Muscle layer of colon (tissue), 2 donors: ENCODE measurements around the gene CST8.

Source experiments
- H3K27ac ChIP-seq: one replicate; pipeline ENCODE4 v1.7.0; 2013; ENCODE audit warnings: low read depth, mild to moderate bottlenecking, low read length, moderate library complexity
- H3K27me3 ChIP-seq, 2 donors: one replicate each; pipeline ENCODE4 v1.7.0; 2013; ENCODE audit warnings: low read length in 2 of 2, mild to moderate bottlenecking in 2 of 2; ENCODE audit not compliant: insufficient read depth in 2 of 2, control insufficient read depth in 1 of 2
- H3K36me3 ChIP-seq: one replicate; pipeline ENCODE4 v1.7.0; 2013; ENCODE audit warnings: mild to moderate bottlenecking, low read length; ENCODE audit not compliant: insufficient read depth
- H3K4me1 ChIP-seq: one replicate; pipeline ENCODE4 v1.7.0; 2013; ENCODE audit warnings: mild to moderate bottlenecking, low read length; ENCODE audit not compliant: insufficient read depth
- H3K4me3 ChIP-seq, 2 donors: one replicate each; pipeline ENCODE4 v1.7.0; 2013; ENCODE audit warnings: low read length in 2 of 2, low read depth in 1 of 2, mild to moderate bottlenecking in 1 of 2, moderate library complexity in 1 of 2
- H3K9ac ChIP-seq: one replicate; pipeline ENCODE4 v1.7.0; 2013; ENCODE audit warnings: low read length
- H3K9me3 ChIP-seq: one replicate; pipeline ENCODE4 v1.7.0; 2013; ENCODE audit warnings: mild to moderate bottlenecking, low read length
- donor health status: abdominal sarcoma.
- donor health status: Adenocarcinoma of cecum.

Gene CST8

DNA sequence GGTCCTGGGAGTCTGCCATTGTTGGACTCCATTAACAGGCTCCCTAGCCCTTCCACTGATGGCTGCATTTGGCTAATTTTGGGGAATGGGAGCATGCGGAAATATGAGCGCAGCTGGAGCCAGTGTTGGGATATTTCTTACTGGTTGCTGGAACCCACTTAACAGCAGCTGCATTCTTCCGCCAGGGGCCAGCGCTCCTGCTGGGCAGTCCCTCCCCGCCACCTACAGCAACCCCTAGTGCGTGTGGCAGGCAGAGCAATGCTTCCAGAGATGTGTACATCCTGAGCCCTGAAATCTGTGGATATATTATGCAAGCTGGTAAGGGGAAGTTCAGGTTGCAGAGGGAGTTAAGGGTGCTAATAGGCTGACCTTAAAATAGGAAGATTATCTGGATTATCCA is 16.4 kb downstream of the CST8 start:
- no peak overlapping the region for H3K9ac ChIP-seq
- H3K27me3 ChIP-seq = no peaks in the 10 kb centered on the region
- no peak overlapping the region for H3K27ac ChIP-seq
- no peak overlapping the region for H3K4me3 ChIP-seq
- no peaks in the 10 kb centered on the region for H3K9me3 ChIP-seq
- no peaks in the 10 kb centered on the region for H3K4me1 ChIP-seq
- H3K36me3 ChIP-seq = no peaks in the 10 kb centered on the region

DNA sequence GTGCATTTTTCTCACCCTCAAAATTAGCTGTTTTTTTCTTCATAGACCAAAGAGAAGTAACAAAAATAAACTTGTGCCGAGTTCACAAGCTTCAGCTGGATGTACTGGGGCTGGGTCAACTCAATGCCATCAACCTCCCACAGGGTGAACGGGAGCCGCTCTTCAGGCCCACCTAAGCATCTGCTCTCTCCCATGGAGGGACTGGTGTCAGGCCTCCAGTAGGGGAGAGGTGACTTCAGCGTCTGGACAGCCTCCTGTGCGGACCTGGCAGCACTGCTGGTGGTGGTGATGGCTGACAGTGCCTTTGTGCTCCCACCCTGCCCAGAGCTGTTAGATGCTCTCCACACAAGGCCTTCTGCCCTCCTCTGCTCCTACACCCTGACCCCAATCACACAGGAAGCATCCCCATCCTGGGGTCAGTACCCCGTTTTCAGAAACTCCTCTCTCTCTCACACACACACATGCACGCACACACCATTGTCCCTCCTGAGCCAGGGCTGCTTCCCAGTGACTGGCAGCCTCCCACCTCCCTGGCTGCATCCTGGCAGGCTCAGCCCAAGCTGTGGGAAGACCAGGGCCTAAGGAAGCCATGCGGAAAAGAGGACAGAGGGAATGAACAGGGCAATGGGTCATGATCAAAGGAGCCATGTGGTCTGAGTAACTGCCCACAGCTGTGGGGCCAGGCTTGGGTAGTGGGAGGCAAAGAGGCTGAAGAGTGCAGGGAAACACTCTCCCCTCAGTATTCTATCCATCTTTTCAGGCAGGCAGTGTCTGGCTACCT is 17.7 kb downstream of the CST8 start:
- no peak overlapping the region for H3K9ac ChIP-seq
- H3K27me3 ChIP-seq = no peaks in the 10 kb centered on the region
- H3K36me3 ChIP-seq = no peaks in the 10 kb centered on the region
- no peaks in the 10 kb centered on the region for H3K9me3 ChIP-seq
- H3K27ac ChIP-seq = no peak overlapping the region
- H3K4me1 ChIP-seq = no peaks in the 10 kb centered on the region
- no peak overlapping the region for H3K4me3 ChIP-seq

DNA sequence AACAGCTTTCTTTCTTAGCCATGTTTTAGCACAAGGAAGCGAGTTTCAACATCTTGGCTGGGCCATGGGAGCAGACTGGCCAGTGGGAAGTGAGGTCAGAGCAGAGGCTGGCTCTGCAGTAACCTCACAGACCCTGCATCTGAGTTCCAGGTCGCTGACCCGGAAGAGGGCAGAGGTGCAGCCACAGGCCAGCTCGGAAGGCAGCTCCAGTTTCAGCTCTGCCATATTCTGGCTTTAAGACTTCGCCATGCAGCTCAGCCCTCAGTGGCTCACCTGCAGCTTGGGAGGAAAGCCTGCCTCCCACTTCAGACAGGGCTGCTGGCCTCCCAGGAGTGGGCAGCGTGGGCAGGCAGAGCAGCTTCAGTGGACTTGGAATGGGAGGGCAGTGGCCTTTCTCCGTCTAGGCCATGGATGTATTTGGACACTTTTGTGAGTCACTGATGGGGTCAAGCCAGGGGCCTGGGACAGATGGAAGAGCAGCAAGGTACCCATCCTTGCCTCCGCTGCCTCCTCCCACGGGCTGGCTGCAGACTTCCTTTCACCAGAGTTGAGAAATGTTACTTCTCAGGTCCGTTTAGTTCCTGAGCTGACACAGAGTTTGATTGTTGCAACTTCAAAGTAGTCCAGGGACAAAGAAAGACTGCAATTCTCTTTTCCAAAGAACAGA is 18.5 kb downstream of the CST8 start:
- Histone ChIP-seq H3K9ac (no peak overlapping the region), H3K4me3 (no peak overlapping the region), H3K27ac (no peak overlapping the region)

DNA sequence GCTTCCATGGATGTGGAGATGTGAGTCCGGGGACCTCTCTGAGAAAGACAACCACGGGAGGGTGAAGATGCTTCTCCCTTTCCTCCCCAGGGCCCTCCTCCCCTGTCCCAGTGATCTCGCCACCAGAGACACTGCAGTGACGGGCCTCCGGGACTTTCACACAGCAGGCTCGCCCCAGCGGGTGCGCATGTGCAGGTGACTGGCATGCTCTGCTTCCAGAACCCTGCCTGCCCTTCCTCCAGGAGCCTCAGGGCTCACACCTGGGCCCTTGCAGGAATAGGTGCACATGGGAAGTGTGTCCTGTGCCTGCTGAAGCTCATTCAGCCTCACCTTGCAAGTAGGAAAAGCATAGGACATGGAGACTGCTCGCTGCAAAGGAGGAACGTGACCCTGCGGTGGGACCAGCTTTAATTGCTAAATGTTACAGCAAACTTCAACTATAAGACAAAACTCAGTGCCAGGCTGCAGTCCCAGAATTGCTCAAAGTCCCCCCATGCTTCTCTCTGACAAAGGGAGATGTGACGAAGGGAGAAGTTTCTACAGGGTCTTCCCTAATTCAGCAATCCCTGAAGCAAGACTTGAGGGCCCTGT is 19.2 kb downstream of the CST8 start:
- Histone ChIP-seq H3K36me3 (no peaks in the 10 kb centered on the region), H3K27ac (no peak overlapping the region), H3K27me3 (no peaks in the 10 kb centered on the region), H3K9ac (no peak overlapping the region), H3K4me3 (no peak overlapping the region), H3K4me1 (no peaks in the 10 kb centered on the region), H3K9me3 (no peaks in the 10 kb centered on the region)

More for the DNA sequence above, 18.5 kb downstream of the CST8 start:
- Histone ChIP-seq H3K9me3 (no peaks in the 10 kb centered on the region), H3K27me3 (no peaks in the 10 kb centered on the region), H3K4me1 (no peaks in the 10 kb centered on the region), H3K36me3 (no peaks in the 10 kb centered on the region)

DNA sequence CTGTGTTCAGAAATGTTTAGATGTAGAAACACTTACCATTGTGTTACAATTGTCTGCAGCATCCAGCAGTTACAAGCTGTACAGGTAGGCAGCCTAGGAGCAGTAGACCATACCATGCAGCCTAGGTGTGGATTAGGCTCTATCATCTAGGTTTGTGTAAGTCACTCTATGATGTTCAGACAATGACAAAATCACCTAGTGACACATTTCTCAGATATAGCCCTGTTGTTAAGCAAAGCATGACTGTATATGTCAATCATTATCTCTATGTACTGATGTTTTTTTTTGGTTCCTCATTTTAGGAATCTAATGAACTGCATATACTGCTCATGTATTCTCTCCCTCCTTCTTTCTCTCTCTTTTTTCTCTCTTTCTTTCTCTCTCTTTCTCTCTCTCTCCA is 22.2 kb downstream of the CST8 start:
- H3K4me1 ChIP-seq = no peaks in the 10 kb centered on the region
- no peaks in the 10 kb centered on the region for H3K9me3 ChIP-seq
- H3K4me3 ChIP-seq = no peak overlapping the region
- H3K36me3 ChIP-seq = no peaks in the 10 kb centered on the region
- H3K9ac ChIP-seq = no peak overlapping the region
- H3K27ac ChIP-seq = no peak overlapping the region
- H3K27me3 ChIP-seq = no peaks in the 10 kb centered on the region

DNA sequence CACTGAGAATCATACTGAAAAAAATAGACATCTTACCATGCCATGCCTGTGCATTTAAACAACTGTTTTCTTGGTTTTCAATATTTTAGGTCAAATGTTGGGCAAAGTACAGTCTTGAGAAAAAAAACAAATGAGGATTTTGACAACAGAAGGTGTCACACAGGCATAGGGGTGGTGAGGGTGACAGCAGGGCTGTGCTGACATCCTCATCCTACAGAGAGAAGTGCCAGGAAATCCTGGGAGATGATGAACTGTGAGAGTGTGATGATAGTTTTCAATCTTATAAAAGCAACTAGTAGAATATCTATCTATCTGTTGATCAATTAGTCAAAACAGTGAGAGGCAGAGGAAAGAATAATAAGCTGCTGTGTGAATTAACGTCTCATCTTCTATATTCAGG is 23.9 kb downstream of the CST8 start:
- H3K9ac ChIP-seq = no peak overlapping the region
- H3K4me1 ChIP-seq = no peaks in the 10 kb centered on the region
- H3K9me3 ChIP-seq = no peaks in the 10 kb centered on the region
- H3K27ac ChIP-seq = no peak overlapping the region
- H3K36me3 ChIP-seq = no peaks in the 10 kb centered on the region
- H3K4me3 ChIP-seq = no peak overlapping the region
- H3K27me3 ChIP-seq = no peaks in the 10 kb centered on the region

DNA sequence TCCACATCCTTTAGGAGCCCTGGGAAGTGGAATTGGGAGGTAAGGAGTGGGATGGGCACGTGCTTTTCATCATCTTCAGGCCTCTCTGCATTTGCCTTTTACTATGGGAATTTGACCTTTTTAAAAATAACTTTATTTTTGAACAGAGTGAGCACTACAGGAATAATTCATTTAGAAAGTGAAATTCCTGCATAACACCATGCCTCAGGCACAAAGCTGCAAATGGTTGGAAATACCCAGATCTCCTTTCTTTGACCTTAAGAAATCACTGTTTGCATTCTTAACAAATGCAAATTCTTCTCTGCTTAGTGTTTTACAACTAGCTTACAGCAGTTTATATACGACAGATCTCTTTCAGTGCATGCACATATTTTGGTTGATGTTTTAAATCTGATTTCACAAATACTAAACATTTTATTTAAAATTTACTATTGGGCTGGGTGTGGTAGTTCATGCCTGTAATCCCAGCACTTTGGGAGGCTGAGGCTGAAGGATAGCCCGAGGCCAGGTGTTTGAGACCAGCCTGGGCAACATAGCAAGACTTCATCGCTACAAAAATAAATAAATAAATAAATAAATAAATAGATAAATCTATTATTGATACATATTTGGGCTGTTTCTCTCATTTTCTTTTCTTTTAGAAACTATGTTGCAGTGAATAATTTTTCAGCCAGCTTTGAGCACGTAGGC is 24.5 kb downstream of the CST8 start:
- no peaks in the 10 kb centered on the region for H3K36me3 ChIP-seq
- no peak overlapping the region for H3K4me3 ChIP-seq
- no peaks in the 10 kb centered on the region for H3K27me3 ChIP-seq
- no peak overlapping the region for H3K27ac ChIP-seq
- H3K9ac ChIP-seq = no peak overlapping the region
- H3K4me1 ChIP-seq = no peaks in the 10 kb centered on the region
- no peaks in the 10 kb centered on the region for H3K9me3 ChIP-seq

DNA sequence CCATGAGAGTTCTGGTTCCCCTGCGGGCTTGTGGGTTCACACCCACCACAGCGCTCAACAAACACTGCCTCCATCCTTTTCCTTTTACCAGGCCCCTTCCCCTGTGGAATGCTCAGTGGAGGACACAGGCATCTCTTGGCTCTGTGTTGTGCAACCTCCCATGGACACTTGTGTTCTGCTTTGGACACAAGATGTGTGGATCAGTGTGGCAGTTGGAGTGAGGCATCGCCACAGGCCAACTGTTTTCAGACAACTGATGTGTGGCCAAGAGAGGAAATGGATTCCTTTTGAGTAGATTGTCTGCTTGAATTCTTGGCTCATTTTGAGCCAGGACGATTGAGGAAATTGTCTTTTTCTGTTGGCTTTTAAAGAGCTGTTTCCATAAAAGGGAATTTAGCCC is 26.8 kb downstream of the CST8 start:
- Histone ChIP-seq H3K27me3 (no peaks in the 10 kb centered on the region), H3K4me3 (no peak overlapping the region), H3K36me3 (no peaks in the 10 kb centered on the region), H3K9ac (no peak overlapping the region), H3K27ac (no peak overlapping the region), H3K4me1 (no peaks in the 10 kb centered on the region), H3K9me3 (no peaks in the 10 kb centered on the region)

DNA sequence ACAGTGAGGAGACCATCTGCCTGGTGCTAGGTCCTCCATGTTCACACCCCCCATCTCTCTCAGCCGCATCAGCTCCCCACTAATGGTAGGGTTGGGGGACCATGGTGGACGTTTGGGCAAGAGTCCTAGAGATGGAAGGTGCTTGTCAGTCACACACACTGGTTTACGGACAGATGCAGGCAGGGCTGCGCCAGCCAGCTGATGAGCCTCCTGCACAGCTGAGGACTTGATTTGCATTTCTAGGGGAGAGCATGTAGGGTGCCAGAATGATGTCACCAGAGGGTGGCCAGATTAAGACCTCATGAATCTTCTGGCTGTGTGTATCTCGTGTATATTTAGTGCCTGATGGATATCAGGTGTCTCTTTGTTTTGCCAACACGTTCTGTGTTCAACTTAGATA is 28.6 kb downstream of the CST8 start:
- Histone ChIP-seq H3K27me3 (no peaks in the 10 kb centered on the region), H3K9me3 (no peaks in the 10 kb centered on the region), H3K27ac (no peak overlapping the region), H3K36me3 (no peaks in the 10 kb centered on the region), H3K4me1 (no peaks in the 10 kb centered on the region), H3K9ac (no peak overlapping the region), H3K4me3 (no peak overlapping the region)

DNA sequence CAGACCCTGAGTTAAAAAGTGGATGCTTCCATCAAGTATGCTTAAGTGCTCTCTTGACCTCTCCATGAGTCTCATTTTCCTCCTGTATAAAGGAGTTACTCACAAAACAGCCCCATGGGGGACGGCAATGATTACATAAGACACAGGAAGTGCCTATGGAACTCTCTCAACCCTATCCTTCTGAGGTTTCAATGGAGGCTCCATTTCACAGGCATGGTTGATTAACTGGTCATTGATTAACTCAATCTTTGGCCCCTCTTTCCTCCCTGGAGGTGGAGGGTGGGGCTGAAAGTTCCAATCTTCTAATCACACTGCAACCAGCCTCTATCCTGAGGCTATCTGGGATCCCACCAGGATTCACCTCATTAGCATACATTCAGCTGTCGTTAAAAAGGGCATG is 29.3 kb downstream of the CST8 start:
- Histone ChIP-seq H3K36me3 (no peaks in the 10 kb centered on the region), H3K27me3 (no peaks in the 10 kb centered on the region)

DNA sequence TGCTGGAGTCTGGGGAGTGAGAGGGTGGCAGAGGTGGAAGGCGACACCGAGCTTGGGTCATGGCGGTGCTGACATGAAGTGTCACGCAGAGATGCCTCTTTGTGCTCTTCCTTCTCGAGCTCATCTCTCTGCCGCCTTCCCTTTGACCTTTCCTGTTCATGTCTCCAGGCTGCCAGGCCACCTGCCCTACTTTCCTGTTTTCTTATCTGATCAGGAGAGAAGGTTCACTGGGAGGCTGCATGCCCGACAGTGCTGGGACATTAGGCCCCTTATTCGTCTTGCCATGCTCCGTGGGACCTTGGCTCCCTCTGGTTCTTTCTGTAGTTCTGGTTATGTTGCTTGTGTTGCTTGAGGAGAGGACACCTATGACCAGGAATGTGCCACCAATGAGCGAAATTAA is 33.2 kb downstream of the CST8 start:
- no peaks in the 10 kb centered on the region for H3K36me3 ChIP-seq
- H3K4me1 ChIP-seq = no peaks in the 10 kb centered on the region
- no peak overlapping the region for H3K9ac ChIP-seq
- H3K4me3 ChIP-seq = no peak overlapping the region
- no peaks in the 10 kb centered on the region for H3K9me3 ChIP-seq
- no peaks in the 10 kb centered on the region for H3K27me3 ChIP-seq
- H3K27ac ChIP-seq = no peak overlapping the region

More for the DNA sequence above, 29.3 kb downstream of the CST8 start:
- Histone ChIP-seq H3K4me3 (no peak overlapping the region), H3K9me3 (no peaks in the 10 kb centered on the region), H3K4me1 (no peaks in the 10 kb centered on the region), H3K27ac (no peak overlapping the region), H3K9ac (no peak overlapping the region)
